Tibial artery (tissue), 4 donors: ENCODE results near the gene HBA2.

ENCODE experiments used
- DNase-seq, 2 donors: peaks; one replicate each; pipeline ENCODE4 v3.0.0-alpha.2; 2019
- H3K27ac ChIP-seq, 2 donors: fragments of 200-600 bp; sonication (generic) in 1 of 2; 1 replicate in 1 of 2; 2 replicates in 1 of 2; pipeline ENCODE4 v1.5.1; 2018 to 2019; ENCODE audit warnings: mild to moderate bottlenecking in 1 of 2
- H3K27me3 ChIP-seq, 2 donors: fragments of 200-600 bp; sonication (generic) in 1 of 2; one replicate each; pipeline versions ENCODE4 v1.5.1 to v1.6.0; 2016 to 2019
- H3K36me3 ChIP-seq, 3 donors: fragments of 200-600 bp; sonication (generic) in 2 of 3; one replicate each; pipeline ENCODE4 v1.5.1; 2016 to 2019; ENCODE audit warnings: mild to moderate bottlenecking in 2 of 3
- H3K4me1 ChIP-seq, 4 donors: fragments of 200-600 bp; sonication (generic) in 2 of 4; 1 replicate in 3 of 4; 2 replicates in 1 of 4; pipeline ENCODE4 v1.5.1; 2016 to 2019
- H3K4me3 ChIP-seq, 2 donors: fragments of 200-600 bp; sonication (generic) in 1 of 2; 1 replicate in 1 of 2; 2 replicates in 1 of 2; pipeline ENCODE4 v1.5.1; 2018 to 2019; ENCODE audit warnings: mild to moderate bottlenecking in 2 of 2
- H3K9me3 ChIP-seq, 3 donors: fragments of 200-600 bp; sonication (generic) in 1 of 3; one replicate each; pipeline ENCODE4 v1.5.1; 2016 to 2019
- intact Hi-C: fragments of 100-400 bp; cut with DNase I; formaldehyde crosslinking; loops from one replicate; pipeline ENCODE4 v1.15.0; 2023; ENCODE audit warnings: low total_unique reads
- TF ChIP-seq, protein P1 (sequence below), 2 experiments: fragments of 200-600 bp in 1 of 2; fragments of 450-650 bp in 1 of 2; IDR thresholded peaks; one replicate each; pipeline ENCODE4 v1.5.1; 2017 to 2019; ENCODE audit warnings: antibody characterized with exemption in 2 of 2, mild to moderate bottlenecking in 1 of 2, moderate library complexity in 1 of 2

The HBA2 gene

DNA sequence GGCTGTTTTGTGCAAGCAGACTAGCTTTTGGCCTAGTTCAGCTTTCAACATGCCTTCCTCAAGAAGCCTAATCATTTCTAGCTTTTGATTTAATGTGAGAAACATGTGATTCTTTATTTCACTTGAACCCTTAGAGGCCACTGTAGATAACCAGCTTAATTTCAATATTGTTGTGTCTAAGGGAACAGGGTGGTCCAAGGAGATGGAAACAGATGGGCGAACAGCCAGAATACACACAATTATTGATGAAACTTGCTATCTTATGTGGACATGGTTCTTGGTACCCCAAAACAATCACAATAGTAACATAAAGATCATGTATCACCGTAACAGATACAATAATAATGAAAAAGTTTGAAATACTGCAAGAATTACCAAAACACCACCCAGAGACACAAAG, 39.0 kb upstream of the HBA2 start:
- intact Hi-C loops: no loop called here
- H3K9me3 ChIP-seq: no peaks in the 10 kb centered on the region
- DNase-seq: no peak
- TF ChIP-seq, protein P1, sequence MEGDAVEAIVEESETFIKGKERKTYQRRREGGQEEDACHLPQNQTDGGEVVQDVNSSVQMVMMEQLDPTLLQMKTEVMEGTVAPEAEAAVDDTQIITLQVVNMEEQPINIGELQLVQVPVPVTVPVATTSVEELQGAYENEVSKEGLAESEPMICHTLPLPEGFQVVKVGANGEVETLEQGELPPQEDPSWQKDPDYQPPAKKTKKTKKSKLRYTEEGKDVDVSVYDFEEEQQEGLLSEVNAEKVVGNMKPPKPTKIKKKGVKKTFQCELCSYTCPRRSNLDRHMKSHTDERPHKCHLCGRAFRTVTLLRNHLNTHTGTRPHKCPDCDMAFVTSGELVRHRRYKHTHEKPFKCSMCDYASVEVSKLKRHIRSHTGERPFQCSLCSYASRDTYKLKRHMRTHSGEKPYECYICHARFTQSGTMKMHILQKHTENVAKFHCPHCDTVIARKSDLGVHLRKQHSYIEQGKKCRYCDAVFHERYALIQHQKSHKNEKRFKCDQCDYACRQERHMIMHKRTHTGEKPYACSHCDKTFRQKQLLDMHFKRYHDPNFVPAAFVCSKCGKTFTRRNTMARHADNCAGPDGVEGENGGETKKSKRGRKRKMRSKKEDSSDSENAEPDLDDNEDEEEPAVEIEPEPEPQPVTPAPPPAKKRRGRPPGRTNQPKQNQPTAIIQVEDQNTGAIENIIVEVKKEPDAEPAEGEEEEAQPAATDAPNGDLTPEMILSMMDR (IDR thresholded peaks at IDR 0.05): no peak
- H3K27me3 ChIP-seq: no peaks in the 10 kb centered on the region
- no peak overlapping the region for H3K27ac ChIP-seq
- H3K4me1 ChIP-seq: peaks cover 0 to 19% (median 5%) of the 10 kb centered on the region in 4 donors
- H3K36me3 ChIP-seq: peaks cover 0 to 7% (median 0%) of the 10 kb centered on the region in 3 donors
- H3K4me3 ChIP-seq: no peak overlapping the region

DNA sequence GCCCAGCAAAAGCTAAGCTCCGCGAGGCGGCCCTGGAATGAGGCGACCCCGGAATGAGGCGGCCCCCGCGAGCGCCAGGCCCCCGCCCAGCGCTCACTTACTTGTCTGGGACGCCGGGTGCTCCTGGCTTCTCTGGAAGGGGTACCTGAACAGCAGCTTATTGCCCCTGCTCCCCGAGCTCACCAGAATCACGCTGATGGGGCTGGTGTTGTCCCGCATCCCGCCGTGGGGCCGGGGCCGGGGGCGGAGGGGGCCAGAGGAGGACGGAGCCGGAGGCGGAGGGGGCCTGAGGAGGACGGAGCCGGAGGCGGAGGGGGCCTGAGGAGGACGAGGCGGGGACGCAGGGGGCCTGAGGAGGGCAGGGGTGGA, 34.6 kb upstream of the HBA2 start:
- TF ChIP-seq, protein P1 (IDR thresholded peaks at IDR 0.05): no peak
- DNase-seq: peak; percentile 24 to 69
- Histone ChIP-seq H3K27ac (peak overlapping the region; percentile 87 to 91), H3K36me3 (no peaks in the 10 kb centered on the region), H3K27me3 (peaks cover 0 to 2% of the 10 kb centered on the region in 2 donors), H3K9me3 (no peaks in the 10 kb centered on the region), H3K4me3 (peak overlapping the region; percentile 69 to 71), H3K4me1 (peaks cover 0 to 23% (median 5%) of the 10 kb centered on the region in 4 donors)
- intact Hi-C loops: no loop called here

DNA sequence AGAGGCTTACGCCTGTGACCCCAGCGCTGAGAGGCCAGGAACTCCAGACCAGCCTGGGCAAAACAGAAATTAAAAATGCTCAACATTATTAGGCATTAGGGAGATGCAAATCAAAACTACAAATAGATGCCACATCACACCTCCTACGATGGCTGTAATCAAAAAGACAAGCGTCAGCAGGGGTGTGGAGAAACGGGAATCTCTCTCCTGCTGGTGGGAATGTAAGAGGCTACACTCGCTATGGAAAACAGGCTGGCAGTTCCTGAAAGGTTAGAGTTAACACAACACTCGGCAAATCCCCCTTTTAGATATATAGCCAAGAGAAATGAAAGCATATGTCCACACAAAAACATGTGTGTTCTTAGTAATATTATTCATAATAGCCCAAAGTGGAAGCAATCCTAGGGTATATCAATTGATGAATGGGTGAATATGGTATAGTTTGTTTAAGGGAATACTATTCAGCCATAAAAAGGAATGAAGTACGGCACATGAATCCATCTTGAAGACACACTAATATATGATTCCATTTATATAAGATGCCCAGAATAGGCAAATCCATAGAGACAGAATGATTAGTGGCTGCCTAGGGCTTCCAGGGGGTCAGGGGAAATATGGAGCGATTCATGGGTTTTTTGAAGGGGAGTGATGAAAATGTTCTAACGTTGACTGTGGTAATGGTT, 32.4 kb upstream of the HBA2 start:
- Histone ChIP-seq H3K27ac (no peak overlapping the region), H3K27me3 (peaks cover 0 to 12% of the 10 kb centered on the region in 2 donors), H3K4me3 (no peak overlapping the region), H3K4me1 (peaks cover 0 to 23% (median 5%) of the 10 kb centered on the region in 4 donors), H3K9me3 (no peaks in the 10 kb centered on the region), H3K36me3 (no peaks in the 10 kb centered on the region)
- intact Hi-C loops: no loop called here
- no peak for DNase-seq
- TF ChIP-seq, protein P1 (IDR thresholded peaks at IDR 0.05): no peak

DNA sequence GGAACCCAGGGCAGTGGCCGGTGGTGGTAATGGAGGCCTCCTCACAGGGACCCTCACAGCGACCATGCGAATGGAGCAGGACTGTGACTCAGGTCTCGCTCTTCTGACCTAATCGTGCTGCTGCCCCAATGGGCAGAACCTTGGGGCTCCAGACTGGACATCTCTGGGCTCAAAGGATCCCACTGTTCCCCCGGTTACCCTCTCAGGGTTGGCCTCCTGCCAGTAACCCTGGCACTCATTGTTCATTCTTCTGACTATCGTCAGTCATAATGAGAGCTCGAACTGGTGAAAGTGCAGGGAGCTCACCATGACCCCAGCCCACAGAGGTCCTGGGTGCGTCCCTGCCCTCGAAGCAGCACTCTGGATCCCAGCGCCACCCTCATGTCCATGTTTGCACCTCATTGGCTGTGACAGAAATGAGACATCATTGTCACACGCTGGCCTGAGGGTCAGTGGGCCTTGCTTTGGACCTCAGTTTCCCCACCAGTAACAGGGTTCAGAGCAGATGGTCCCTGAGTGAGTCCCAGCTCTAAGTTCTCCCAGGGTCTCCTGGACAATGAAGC, 30.2 kb upstream of the HBA2 start:
- intact Hi-C loops: no loop called here
- DNase-seq: no peak
- H3K36me3 ChIP-seq: no peaks in the 10 kb centered on the region
- peaks cover 0 to 16% of the 10 kb centered on the region in 2 donors for H3K27me3 ChIP-seq
- peaks cover 0 to 9% (median 3%) of the 10 kb centered on the region in 4 donors for H3K4me1 ChIP-seq
- no peaks in the 10 kb centered on the region for H3K9me3 ChIP-seq
- H3K27ac ChIP-seq: no peak overlapping the region
- TF ChIP-seq, protein P1 (IDR thresholded peaks at IDR 0.05): no peak
- no peak overlapping the region for H3K4me3 ChIP-seq

DNA sequence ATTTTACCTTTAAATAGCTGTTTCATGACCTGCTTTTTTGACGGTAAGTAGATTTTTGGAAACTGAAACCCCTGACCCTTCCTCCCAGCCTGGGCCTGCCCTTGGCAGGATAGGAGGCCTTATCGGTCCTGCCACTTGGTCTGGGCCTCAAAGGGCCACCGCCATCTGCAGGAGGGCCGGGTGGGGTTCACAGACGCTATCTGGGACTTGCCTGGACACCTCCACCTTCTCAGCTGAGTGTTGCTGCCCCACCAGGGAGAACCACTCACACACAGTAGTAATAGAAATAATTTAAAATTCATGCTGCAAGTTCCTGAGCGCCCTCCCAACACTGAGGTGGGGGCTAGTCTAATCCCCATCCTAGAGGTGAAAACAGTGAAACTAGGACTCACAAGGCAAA, 29.6 kb upstream of the HBA2 start:
- no peaks in the 10 kb centered on the region for H3K9me3 ChIP-seq
- intact Hi-C loops: no loop called here
- peaks cover 0 to 16% of the 10 kb centered on the region in 2 donors for H3K27me3 ChIP-seq
- no peaks in the 10 kb centered on the region for H3K36me3 ChIP-seq
- TF ChIP-seq, protein P1 (IDR thresholded peaks at IDR 0.05): no peak
- H3K27ac ChIP-seq: no peak overlapping the region
- peaks cover 0 to 4% (median 0%) of the 10 kb centered on the region in 4 donors for H3K4me1 ChIP-seq
- no peak for DNase-seq
- H3K4me3 ChIP-seq: no peak overlapping the region
